Loucy (cell line): ENCODE data around the gene RAC3.

Experiments
- H2AFZ ChIP-seq: fragments of 200-600 bp; sonication (generic); 2 replicates; pipeline ENCODE4 v1.6.0; 2016; ENCODE audit warnings: antibody characterized with exemption, mild to moderate bottlenecking, low read length, moderate library complexity
- H3F3A ChIP-seq: fragments of 200-600 bp; 2 replicates; pipeline ENCODE4 v1.6.0; 2016; ENCODE audit warnings: antibody characterized with exemption, low read depth, mild to moderate bottlenecking
- H3K27me3 ChIP-seq: fragments of 200-600 bp; sonication (generic); 2 replicates; pipeline ENCODE4 v1.6.1; 2014; ENCODE audit warnings: low read length, mild to moderate bottlenecking; ENCODE audit not compliant: insufficient read depth, poor library complexity, severe bottlenecking
- H3K36me3 ChIP-seq: fragments of 200-600 bp; sonication (generic); 2 replicates; pipeline ENCODE4 v1.6.1; 2016; ENCODE audit warnings: low read length; ENCODE audit not compliant: insufficient read depth
- H3K4me1 ChIP-seq: fragments of 200-600 bp; sonication (generic); 2 replicates; pipeline ENCODE4 v1.5.1; 2014; ENCODE audit warnings: low read length, mild to moderate bottlenecking; ENCODE audit not compliant: insufficient read depth, poor library complexity, severe bottlenecking
- H3K4me2 ChIP-seq: fragments of 200-600 bp; sonication (generic); 2 replicates; pipeline ENCODE4 v1.6.0; 2014; ENCODE audit warnings: antibody characterized with exemption, low read length, low read depth, mild to moderate bottlenecking; ENCODE audit not compliant: poor library complexity, severe bottlenecking
- H3K4me3 ChIP-seq: fragments of 200-600 bp; sonication (generic); 2 replicates; pipeline ENCODE4 v1.5.1; 2014; ENCODE audit warnings: low read length, mild to moderate bottlenecking, mixed read lengths; ENCODE audit not compliant: poor library complexity, severe bottlenecking
- H3K79me2 ChIP-seq: fragments of 200-600 bp; sonication (generic); 2 replicates; pipeline ENCODE4 v1.6.1; 2014; ENCODE audit warnings: low read length; ENCODE audit not compliant: insufficient read depth
- H3K9ac ChIP-seq: fragments of 200-600 bp; sonication (generic); 2 replicates; pipeline ENCODE4 v1.6.0; 2014; ENCODE audit warnings: mild to moderate bottlenecking, low read depth, low read length, moderate library complexity; ENCODE audit not compliant: poor library complexity, severe bottlenecking
- H3K9me2 ChIP-seq: fragments of 200-600 bp; sonication (generic); replicated peaks from 2 replicates; pipeline ENCODE4 v1.6.1; 2016; ENCODE audit warnings: low read depth, low read length, mixed read lengths
- H3K9me3 ChIP-seq: fragments of 200-600 bp; sonication (generic); 2 replicates; pipeline ENCODE4 v1.6.1; 2014; ENCODE audit warnings: mild to moderate bottlenecking, antibody characterized with exemption, low read length, low read depth; ENCODE audit not compliant: insufficient read depth
- H4K20me1 ChIP-seq: fragments of 200-600 bp; sonication (generic); 2 replicates; pipeline ENCODE4 v1.6.0; 2014; ENCODE audit warnings: antibody characterized with exemption, low read length, mild to moderate bottlenecking; ENCODE audit not compliant: insufficient read depth, poor library complexity, severe bottlenecking
- CTCF ChIP-seq: fragments of 200-600 bp; sonication (generic); conservative IDR thresholded peaks from 2 replicates; pipeline ENCODE4 v1.5.1; 2014; ENCODE audit warnings: mild to moderate bottlenecking, antibody characterized with exemption, low read length
- EZH2phosphoT487 ChIP-seq: fragments of 200-600 bp; IDR thresholded peaks from 2 replicates; pipeline ENCODE4 v1.6.1; 2018; ENCODE audit warnings: antibody characterized with exemption, mild to moderate bottlenecking, moderate library complexity, borderline replicate concordance

The RAC3 gene

GRCh38 chr17:82050761-82051641 lies 19.5 kb downstream of the RAC3 start:
- Histone ChIP-seq H3K36me3 (peaks cover 3% of the 10 kb centered on the region; the same call in 1 of the 2 replicates), H3K9me3 (no peaks in the 10 kb centered on the region), H3K4me3 (peak overlapping the region; percentile 78), H2AFZ (no peak overlapping the region), H3F3A (no peaks in the 10 kb centered on the region), H3K9me2 (no peaks in the 10 kb centered on the region), H3K4me1 (peaks cover 21% of the 10 kb centered on the region), H3K9ac (peak overlapping the region; percentile 75), H3K79me2 (peaks cover 28% of the 10 kb centered on the region), H3K27me3 (no peaks in the 10 kb centered on the region), H3K4me2 (peak overlapping the region; percentile 83), H4K20me1 (peaks cover 11% of the 10 kb centered on the region)
- TF ChIP-seq EZH2phosphoT487 (no peak), CTCF (no peak)

GRCh38 chr17:82051776-82052637 lies 20.5 kb downstream of the RAC3 start, which contains the start of the genes GPS1 and RFNG:
Gene GPS1, plus strand, starts transcription at chr17:82051898. Its CDS starts 34 bp downstream, at chr17:82051932.
Gene RFNG, minus strand, starts transcription at chr17:82051811. Its CDS starts 45 bp downstream, at chr17:82051766.
- Histone ChIP-seq H3K36me3 (peaks cover 11% of the 10 kb centered on the region; the same call in 1 of the 2 replicates), H2AFZ (no peak within 1 kb of the TSS; the same call in 1 of the 2 replicates), H3F3A (no peaks in the 10 kb centered on the region), H3K9me3 (no peaks in the 10 kb centered on the region), H3K9me2 (no peaks in the 10 kb centered on the region), H3K4me3 (peak within 1 kb of the TSS; percentile 93), H4K20me1 (peaks cover 11% of the 10 kb centered on the region), H3K4me2 (peak within 1 kb of the TSS; percentile 83), H3K4me1 (peaks cover 21% of the 10 kb centered on the region), H3K79me2 (peaks cover 28% of the 10 kb centered on the region), H3K27me3 (no peaks in the 10 kb centered on the region), H3K9ac (peak within 1 kb of the TSS; percentile 75)
- TF ChIP-seq CTCF (no peak), EZH2phosphoT487 (no peak)

GRCh38 chr17:82052638-82053059 lies 21.2 kb downstream of the RAC3 start:
- TF ChIP-seq EZH2phosphoT487 (no peak), CTCF (no peak)
- peaks cover 16% of the 10 kb centered on the region; the same call in 1 of the 2 replicates for H3K36me3 ChIP-seq
- no peaks in the 10 kb centered on the region for H3K9me2 ChIP-seq
- H3K4me3 ChIP-seq = peak overlapping the region; percentile 93
- peaks cover 21% of the 10 kb centered on the region for H3K4me1 ChIP-seq
- no peaks in the 10 kb centered on the region for H3F3A ChIP-seq
- H4K20me1 ChIP-seq = peaks cover 11% of the 10 kb centered on the region
- peak overlapping the region; percentile 70 for H3K9ac ChIP-seq
- H3K27me3 ChIP-seq = no peaks in the 10 kb centered on the region
- H2AFZ ChIP-seq = no peak overlapping the region
- peaks cover 28% of the 10 kb centered on the region for H3K79me2 ChIP-seq
- peak overlapping the region; percentile 71 for H3K4me2 ChIP-seq
- no peaks in the 10 kb centered on the region for H3K9me3 ChIP-seq
